Mammary epithelial cell (primary cell): ENCODE measurements around the gene NUDT22.

Experiments
- CTCF ChIP-seq, 2 donors: IDR thresholded peaks in 1 of 2; conservative IDR thresholded peaks in 1 of 2; 2 replicates each; pipeline ENCODE4 v1.5.1; 2011 to 2012; ENCODE audit warnings: inconsistent platforms in 2 of 2, low read length in 2 of 2, mild to moderate bottlenecking in 2 of 2, control low read depth in 1 of 2, low read depth in 1 of 2; ENCODE audit not compliant: insufficient read depth in 1 of 2; ENCODE audit errors: extremely low read depth in 1 of 2
- EZH2 ChIP-seq: IDR thresholded peaks from 2 replicates; pipeline ENCODE4 v1.6.1; 2012; ENCODE audit warnings: low read length, inconsistent platforms, borderline replicate concordance

DNA sequence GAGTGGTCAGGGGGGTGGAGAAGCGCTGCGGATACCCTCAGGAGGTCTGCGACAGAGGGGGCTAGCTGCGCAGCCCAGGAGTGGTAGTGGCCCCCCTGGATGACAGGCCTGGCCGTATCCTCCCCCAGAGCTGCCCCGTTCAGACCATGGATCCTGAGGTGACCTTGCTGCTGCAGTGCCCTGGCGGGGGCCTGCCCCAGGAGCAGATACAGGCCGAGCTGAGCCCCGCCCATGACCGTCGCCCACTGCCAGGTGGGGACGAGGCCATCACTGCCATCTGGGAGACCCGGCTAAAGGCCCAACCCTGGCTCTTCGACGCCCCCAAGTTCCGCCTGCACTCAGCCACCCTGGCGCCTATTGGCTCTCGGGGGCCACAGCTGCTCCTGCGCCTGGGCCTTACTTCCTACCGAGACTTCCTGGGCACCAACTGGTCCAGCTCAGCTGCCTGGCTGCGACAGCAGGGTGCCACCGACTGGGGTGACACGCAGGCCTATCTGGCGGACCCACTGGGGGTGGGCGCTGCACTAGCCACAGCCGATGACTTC, 505 bp downstream of the NUDT22 start:
- TF ChIP-seq CTCF (conservative IDR thresholded peaks at IDR 0.05 in 1 of 2, IDR thresholded peaks at IDR 0.05 in 1 of 2; ENCODE audit: extremely low read depth in 1 of 2, insufficient read depth in 1 of 2, low read depth in 1 of 2, low read length in 2 of 2) (no peak), EZH2 (no peak)
